ENCODE measurements around the gene PIM3. TPM values are rescaled to one million over a fixed set of nuclear protein-coding genes. Genes with fewer than 3 reads are reported as not detected.

PIM3 gene
- total and polyA plus RNA-seq, 10 of the 15 experiments (the other 5 are each of a cell fraction or from before 2014, with no cell fraction given), result 0.31 to 60.8 (median 12.4) TPM

DNA sequence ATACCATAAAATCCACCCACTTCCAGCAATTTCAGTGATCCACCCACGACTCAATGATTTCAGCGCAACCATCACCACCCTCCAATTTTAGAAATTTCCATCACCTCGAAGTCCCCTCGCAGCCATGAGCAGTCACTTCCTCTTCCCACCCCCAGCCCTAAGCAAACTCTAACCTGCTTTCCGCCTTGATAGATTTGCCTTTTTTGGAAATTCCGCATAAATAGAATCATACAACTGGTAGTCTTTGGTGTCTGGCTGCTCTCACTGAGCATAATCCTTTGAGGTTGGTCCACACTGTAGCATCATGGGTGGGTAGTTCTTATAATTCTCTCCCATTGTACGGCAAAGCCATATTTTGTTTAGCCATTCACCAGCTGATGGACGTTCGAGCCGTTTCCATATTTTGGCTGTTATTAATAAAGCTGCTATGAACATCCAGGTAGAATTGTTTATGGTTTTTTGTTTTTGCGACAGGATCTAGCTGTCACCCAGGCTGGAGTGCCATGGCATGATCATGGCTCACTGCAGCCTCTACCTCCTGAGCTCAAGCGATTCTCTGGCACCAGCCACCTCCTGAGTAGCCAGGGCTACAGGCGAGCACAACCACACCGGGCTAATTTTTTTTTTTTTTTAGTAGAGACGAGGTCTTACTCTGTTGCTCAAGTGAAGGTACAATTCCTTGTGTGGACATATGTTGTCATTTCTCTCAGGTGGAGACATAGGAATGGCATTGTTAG lies 16.0 kb downstream of the PIM3 start (continued):
- TF ChIP-seq, protein P1, sequence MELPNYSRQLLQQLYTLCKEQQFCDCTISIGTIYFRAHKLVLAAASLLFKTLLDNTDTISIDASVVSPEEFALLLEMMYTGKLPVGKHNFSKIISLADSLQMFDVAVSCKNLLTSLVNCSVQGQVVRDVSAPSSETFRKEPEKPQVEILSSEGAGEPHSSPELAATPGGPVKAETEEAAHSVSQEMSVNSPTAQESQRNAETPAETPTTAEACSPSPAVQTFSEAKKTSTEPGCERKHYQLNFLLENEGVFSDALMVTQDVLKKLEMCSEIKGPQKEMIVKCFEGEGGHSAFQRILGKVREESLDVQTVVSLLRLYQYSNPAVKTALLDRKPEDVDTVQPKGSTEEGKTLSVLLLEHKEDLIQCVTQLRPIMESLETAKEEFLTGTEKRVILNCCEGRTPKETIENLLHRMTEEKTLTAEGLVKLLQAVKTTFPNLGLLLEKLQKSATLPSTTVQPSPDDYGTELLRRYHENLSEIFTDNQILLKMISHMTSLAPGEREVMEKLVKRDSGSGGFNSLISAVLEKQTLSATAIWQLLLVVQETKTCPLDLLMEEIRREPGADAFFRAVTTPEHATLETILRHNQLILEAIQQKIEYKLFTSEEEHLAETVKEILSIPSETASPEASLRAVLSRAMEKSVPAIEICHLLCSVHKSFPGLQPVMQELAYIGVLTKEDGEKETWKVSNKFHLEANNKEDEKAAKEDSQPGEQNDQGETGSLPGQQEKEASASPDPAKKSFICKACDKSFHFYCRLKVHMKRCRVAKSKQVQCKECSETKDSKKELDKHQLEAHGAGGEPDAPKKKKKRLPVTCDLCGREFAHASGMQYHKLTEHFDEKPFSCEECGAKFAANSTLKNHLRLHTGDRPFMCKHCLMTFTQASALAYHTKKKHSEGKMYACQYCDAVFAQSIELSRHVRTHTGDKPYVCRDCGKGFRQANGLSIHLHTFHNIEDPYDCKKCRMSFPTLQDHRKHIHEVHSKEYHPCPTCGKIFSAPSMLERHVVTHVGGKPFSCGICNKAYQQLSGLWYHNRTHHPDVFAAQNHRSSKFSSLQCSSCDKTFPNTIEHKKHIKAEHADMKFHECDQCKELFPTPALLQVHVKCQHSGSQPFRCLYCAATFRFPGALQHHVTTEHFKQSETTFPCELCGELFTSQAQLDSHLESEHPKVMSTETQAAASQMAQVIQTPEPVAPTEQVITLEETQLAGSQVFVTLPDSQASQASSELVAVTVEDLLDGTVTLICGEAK (IDR thresholded peaks at IDR 0.05; ENCODE audit: borderline replicate concordance), result peak; percentile 44; the same call in 1 of the 2 replicates
- TF ChIP-seq MEF2A (IDR thresholded peaks at IDR 0.05; ENCODE audit: insufficient read depth, low read depth, low read length), result peak; percentile 81
- TF ChIP-seq CREB1 (IDR thresholded peaks at IDR 0.05; ENCODE audit: low read depth), result peak; percentile 63
- TF ChIP-seq POLR2AphosphoS5 (IDR thresholded peaks at IDR 0.05; ENCODE audit: low read length), result no peak
- TF ChIP-seq, protein P2, sequence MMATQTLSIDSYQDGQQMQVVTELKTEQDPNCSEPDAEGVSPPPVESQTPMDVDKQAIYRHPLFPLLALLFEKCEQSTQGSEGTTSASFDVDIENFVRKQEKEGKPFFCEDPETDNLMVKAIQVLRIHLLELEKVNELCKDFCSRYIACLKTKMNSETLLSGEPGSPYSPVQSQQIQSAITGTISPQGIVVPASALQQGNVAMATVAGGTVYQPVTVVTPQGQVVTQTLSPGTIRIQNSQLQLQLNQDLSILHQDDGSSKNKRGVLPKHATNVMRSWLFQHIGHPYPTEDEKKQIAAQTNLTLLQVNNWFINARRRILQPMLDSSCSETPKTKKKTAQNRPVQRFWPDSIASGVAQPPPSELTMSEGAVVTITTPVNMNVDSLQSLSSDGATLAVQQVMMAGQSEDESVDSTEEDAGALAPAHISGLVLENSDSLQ (IDR thresholded peaks at IDR 0.05), result peak; percentile 21; the same call in 1 of the 2 replicates
- TF ChIP-seq, protein P3, sequence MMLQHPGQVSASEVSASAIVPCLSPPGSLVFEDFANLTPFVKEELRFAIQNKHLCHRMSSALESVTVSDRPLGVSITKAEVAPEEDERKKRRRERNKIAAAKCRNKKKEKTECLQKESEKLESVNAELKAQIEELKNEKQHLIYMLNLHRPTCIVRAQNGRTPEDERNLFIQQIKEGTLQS (IDR thresholded peaks at IDR 0.05; ENCODE audit: borderline replicate concordance, extremely low read depth, low read depth, low read length), result no peak
- TF ChIP-seq, protein P4, sequence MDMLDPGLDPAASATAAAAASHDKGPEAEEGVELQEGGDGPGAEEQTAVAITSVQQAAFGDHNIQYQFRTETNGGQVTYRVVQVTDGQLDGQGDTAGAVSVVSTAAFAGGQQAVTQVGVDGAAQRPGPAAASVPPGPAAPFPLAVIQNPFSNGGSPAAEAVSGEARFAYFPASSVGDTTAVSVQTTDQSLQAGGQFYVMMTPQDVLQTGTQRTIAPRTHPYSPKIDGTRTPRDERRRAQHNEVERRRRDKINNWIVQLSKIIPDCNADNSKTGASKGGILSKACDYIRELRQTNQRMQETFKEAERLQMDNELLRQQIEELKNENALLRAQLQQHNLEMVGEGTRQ (IDR thresholded peaks at IDR 0.05; ENCODE audit: borderline replicate concordance, low read depth, low read length), result no peak
- no peak for TF ChIP-seq BRCA1 (IDR thresholded peaks at IDR 0.05; ENCODE audit: low read depth, low read length)
- 0 out of 4 replicates have a peak, but pooled peaks of 1 of the 2 experiments have one; percentile 56 for TF ChIP-seq ETV6 (conservative IDR thresholded peaks at IDR 0.05 in 1 of 2, IDR thresholded peaks at IDR 0.05 in 1 of 2; ENCODE audit: borderline replicate concordance in 1 of 2, low read depth in 1 of 2)
- TF ChIP-seq ZNF24 (IDR thresholded peaks at IDR 0.05), result no peak
- peak; percentile 44; the same call in 1 of the 2 replicates for TF ChIP-seq YY1 (IDR thresholded peaks at IDR 0.05; ENCODE audit: low read depth, low read length)
- peak; percentile 26 for TF ChIP-seq IKZF1 (conservative IDR thresholded peaks at IDR 0.05)
- no peak for TF ChIP-seq RAD21 (IDR thresholded peaks at IDR 0.05; ENCODE audit: insufficient read depth, low read depth, low read length)
- TF ChIP-seq BMI1 (IDR thresholded peaks at IDR 0.05; ENCODE audit: borderline replicate concordance), result no peak
- TF ChIP-seq, protein P5, sequence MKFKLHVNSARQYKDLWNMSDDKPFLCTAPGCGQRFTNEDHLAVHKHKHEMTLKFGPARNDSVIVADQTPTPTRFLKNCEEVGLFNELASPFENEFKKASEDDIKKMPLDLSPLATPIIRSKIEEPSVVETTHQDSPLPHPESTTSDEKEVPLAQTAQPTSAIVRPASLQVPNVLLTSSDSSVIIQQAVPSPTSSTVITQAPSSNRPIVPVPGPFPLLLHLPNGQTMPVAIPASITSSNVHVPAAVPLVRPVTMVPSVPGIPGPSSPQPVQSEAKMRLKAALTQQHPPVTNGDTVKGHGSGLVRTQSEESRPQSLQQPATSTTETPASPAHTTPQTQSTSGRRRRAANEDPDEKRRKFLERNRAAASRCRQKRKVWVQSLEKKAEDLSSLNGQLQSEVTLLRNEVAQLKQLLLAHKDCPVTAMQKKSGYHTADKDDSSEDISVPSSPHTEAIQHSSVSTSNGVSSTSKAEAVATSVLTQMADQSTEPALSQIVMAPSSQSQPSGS (IDR thresholded peaks at IDR 0.05; ENCODE audit: low read length), result peak; percentile 4; the same call in 1 of the 2 replicates
- no peak for TF ChIP-seq POLR2A (IDR thresholded peaks at IDR 0.05; ENCODE audit: low read depth, low read length)
- TF ChIP-seq, protein P6, sequence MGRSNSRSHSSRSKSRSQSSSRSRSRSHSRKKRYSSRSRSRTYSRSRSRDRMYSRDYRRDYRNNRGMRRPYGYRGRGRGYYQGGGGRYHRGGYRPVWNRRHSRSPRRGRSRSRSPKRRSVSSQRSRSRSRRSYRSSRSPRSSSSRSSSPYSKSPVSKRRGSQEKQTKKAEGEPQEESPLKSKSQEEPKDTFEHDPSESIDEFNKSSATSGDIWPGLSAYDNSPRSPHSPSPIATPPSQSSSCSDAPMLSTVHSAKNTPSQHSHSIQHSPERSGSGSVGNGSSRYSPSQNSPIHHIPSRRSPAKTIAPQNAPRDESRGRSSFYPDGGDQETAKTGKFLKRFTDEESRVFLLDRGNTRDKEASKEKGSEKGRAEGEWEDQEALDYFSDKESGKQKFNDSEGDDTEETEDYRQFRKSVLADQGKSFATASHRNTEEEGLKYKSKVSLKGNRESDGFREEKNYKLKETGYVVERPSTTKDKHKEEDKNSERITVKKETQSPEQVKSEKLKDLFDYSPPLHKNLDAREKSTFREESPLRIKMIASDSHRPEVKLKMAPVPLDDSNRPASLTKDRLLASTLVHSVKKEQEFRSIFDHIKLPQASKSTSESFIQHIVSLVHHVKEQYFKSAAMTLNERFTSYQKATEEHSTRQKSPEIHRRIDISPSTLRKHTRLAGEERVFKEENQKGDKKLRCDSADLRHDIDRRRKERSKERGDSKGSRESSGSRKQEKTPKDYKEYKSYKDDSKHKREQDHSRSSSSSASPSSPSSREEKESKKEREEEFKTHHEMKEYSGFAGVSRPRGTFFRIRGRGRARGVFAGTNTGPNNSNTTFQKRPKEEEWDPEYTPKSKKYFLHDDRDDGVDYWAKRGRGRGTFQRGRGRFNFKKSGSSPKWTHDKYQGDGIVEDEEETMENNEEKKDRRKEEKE (IDR thresholded peaks at IDR 0.05), result no peak
- peak; percentile 78 for TF ChIP-seq MEF2B (IDR thresholded peaks at IDR 0.05; ENCODE audit: partially characterized antibody, poor library complexity, severe bottlenecking)
